GM18861 (cell line): ENCODE measurements around the gene HMCN1.
"Not testable (repeated sequence)": the region's sequence is repeated elsewhere in the genome, so short reads cannot be mapped to it uniquely, and the experiment has no call there.

Experiments
- ATAC-seq: cut with Tn5 transposase; IDR thresholded peaks from one replicate; pipeline ENCODE4 v1.9.1; 2021; ENCODE audit not compliant: unreplicated experiment

HMCN1 gene

GRCh38 chr1:186125511-186125910 lies 391.3 kb downstream of the HMCN1 start:
- no peak for ATAC-seq

- ATAC-seq = no peak
Measured at GRCh38 chr1:186129758-186130157, 395.6 kb downstream of the HMCN1 start.

- ATAC-seq = no peak
Measured at GRCh38 chr1:186139115-186139514, 404.9 kb downstream of the HMCN1 start.

- no peak for ATAC-seq
Measured at GRCh38 chr1:186139701-186140100, 405.5 kb downstream of the HMCN1 start.

- no peak for ATAC-seq
Measured at GRCh38 chr1:186142159-186142558, 408.0 kb downstream of the HMCN1 start.

- no peak for ATAC-seq
Measured at GRCh38 chr1:186142916-186143315, 408.7 kb downstream of the HMCN1 start.

GRCh38 chr1:186143481-186143880 lies 409.3 kb downstream of the HMCN1 start:
- ATAC-seq = no peak

- ATAC-seq = no peak
Measured at GRCh38 chr1:186144505-186144904, 410.3 kb downstream of the HMCN1 start.

- no peak for ATAC-seq
Measured at GRCh38 chr1:186146974-186147373, 412.8 kb downstream of the HMCN1 start.

GRCh38 chr1:186149591-186149990 lies 415.4 kb downstream of the HMCN1 start:
- ATAC-seq = no peak

- no peak for ATAC-seq
Measured at GRCh38 chr1:186152227-186152619, 418.0 kb downstream of the HMCN1 start.

GRCh38 chr1:186152620-186153239 lies 418.5 kb downstream of the HMCN1 start:
- ATAC-seq = no peak

- ATAC-seq = no peak
Measured at GRCh38 chr1:186154651-186155050, 420.5 kb downstream of the HMCN1 start.

GRCh38 chr1:186155594-186155993 lies 421.4 kb downstream of the HMCN1 start:
- ATAC-seq = peak; percentile 97

- not testable (repeated sequence) for ATAC-seq
Measured at GRCh38 chr1:186162895-186163294, 428.7 kb downstream of the HMCN1 start.

GRCh38 chr1:186164773-186165172 lies 430.6 kb downstream of the HMCN1 start:
- no peak for ATAC-seq

GRCh38 chr1:186165303-186165702 lies 431.1 kb downstream of the HMCN1 start:
- ATAC-seq = no peak

- no peak for ATAC-seq
Measured at GRCh38 chr1:186167096-186167668, 433.0 kb downstream of the HMCN1 start.

GRCh38 chr1:186175588-186175987 lies 441.4 kb downstream of the HMCN1 start:
- no peak for ATAC-seq

GRCh38 chr1:186178426-186179043 lies 444.3 kb downstream of the HMCN1 start:
- peak; percentile 56 for ATAC-seq

GRCh38 chr1:186179231-186179630 lies 445.0 kb downstream of the HMCN1 start:
- no peak for ATAC-seq

- ATAC-seq = peak; percentile 47
Measured at GRCh38 chr1:186183219-186183618, 449.0 kb downstream of the HMCN1 start.
